ENCODE data around the gene CKS1B.

Gene CKS1B

DNA sequence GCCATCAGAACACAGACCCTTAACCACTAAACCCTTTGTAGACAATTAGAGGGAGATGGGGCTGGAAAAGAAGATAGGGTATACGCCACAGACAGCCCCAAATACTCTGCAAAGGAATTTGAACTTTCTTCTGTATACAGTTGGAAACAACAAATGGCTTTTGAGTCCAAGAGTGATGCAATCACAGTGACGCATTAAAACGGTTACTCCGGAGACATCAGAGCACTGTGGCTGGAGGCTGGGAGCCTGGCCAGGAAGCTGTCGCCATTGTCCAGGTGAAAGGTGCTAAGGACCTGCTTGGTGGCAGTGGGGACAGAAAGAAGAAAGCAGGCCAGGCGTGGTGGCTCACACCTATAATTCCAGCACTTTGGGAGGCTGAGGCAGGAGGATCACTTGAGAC lies 12.8 kb downstream of the CKS1B start:
- Histone ChIP-seq H3K27ac (ENCODE audit: low read length) (no peak overlapping the region), H3K9ac (ENCODE audit: low read length) (no peak overlapping the region), H3K27me3 (replicated peaks; ENCODE audit: insufficient read depth, low read length) (no peaks in the 10 kb centered on the region), H3K9me2 (replicated peaks; ENCODE audit: insufficient read depth, low read length) (no peaks in the 10 kb centered on the region), H3F3A (ENCODE audit: insufficient read depth, low read length) (peaks cover 27% of the 10 kb centered on the region), H3K4me2 (ENCODE audit: low read depth, low read length) (no peak overlapping the region), H3K79me2 (ENCODE audit: low read length) (peaks cover 75% of the 10 kb centered on the region), H4K20me1 (ENCODE audit: insufficient read depth, low read length) (no peaks in the 10 kb centered on the region), H3K9me3 (replicated peaks; ENCODE audit: insufficient read depth, low read length) (no peaks in the 10 kb centered on the region), H2AFZ (ENCODE audit: low read length) (no peak overlapping the region), H3K4me1 (ENCODE audit: low read length) (peaks cover 4% of the 10 kb centered on the region; the same call in 1 of the 2 replicates), H3K36me3 (replicated peaks; ENCODE audit: insufficient read depth, low read length) (peaks cover 16% of the 10 kb centered on the region), H3K4me3 (ENCODE audit: low read length) (no peak overlapping the region)
- DNase-seq: no peak
- no peak for TF ChIP-seq EZH2 (optimal IDR thresholded peaks at IDR 0.05; ENCODE audit: low read depth, low read length)
- no peak for TF ChIP-seq EZH2phosphoT487 (IDR thresholded peaks at IDR 0.05; ENCODE audit: low read length)
- TF ChIP-seq, protein P1, sequence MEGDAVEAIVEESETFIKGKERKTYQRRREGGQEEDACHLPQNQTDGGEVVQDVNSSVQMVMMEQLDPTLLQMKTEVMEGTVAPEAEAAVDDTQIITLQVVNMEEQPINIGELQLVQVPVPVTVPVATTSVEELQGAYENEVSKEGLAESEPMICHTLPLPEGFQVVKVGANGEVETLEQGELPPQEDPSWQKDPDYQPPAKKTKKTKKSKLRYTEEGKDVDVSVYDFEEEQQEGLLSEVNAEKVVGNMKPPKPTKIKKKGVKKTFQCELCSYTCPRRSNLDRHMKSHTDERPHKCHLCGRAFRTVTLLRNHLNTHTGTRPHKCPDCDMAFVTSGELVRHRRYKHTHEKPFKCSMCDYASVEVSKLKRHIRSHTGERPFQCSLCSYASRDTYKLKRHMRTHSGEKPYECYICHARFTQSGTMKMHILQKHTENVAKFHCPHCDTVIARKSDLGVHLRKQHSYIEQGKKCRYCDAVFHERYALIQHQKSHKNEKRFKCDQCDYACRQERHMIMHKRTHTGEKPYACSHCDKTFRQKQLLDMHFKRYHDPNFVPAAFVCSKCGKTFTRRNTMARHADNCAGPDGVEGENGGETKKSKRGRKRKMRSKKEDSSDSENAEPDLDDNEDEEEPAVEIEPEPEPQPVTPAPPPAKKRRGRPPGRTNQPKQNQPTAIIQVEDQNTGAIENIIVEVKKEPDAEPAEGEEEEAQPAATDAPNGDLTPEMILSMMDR (IDR thresholded peaks at IDR 0.05; ENCODE audit: low read length): no peak

DNA sequence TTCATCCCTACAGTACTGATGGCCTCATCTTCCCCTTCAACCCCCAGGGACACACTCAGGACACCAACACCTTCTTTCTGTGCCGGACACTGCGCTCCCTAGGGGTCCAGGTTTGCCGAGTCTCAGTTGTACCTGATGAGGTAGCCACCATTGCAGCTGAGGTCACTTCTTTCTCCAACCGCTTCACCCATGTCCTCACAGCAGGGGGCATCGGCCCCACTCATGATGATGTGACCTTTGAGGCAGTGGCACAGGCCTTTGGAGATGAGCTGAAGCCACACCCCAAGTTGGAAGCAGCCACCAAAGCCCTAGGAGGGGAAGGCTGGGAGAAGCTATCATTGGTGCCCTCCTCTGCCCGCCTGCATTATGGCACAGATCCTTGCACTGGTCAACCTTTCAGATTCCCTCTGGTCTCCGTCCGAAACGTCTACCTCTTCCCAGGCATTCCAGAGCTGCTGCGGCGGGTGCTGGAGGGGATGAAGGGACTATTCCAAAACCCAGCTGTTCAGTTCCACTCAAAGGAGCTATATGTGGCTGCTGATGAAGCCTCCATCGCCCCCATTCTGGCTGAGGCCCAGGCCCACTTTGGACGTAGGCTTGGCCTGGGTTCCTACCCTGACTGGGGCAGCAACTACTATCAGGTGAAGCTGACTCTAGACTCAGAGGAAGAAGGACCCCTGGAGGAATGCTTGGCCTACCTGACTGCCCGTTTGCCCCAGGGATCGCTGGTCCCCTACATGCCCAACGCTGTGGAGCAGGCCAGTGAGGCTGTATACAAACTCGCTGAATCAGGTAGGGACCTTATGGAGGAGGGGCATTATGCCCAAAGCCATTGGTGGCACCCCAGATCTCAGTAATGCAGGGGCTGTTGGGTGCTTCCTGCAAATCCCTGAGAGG lies 13.8 kb downstream of the CKS1B start:
- no peak overlapping the region for H3K4me3 ChIP-seq (ENCODE audit: low read length)
- no peak overlapping the region for H3K4me2 ChIP-seq (ENCODE audit: low read depth, low read length)
- H3K79me2 ChIP-seq (ENCODE audit: low read length): peaks cover 69% of the 10 kb centered on the region
- TF ChIP-seq EZH2phosphoT487 (IDR thresholded peaks at IDR 0.05; ENCODE audit: low read length): no peak
- TF ChIP-seq, protein P1 (IDR thresholded peaks at IDR 0.05; ENCODE audit: low read length): peak; percentile 30
- H3F3A ChIP-seq (ENCODE audit: insufficient read depth, low read length): peaks cover 24% of the 10 kb centered on the region
- no peaks in the 10 kb centered on the region for H3K9me2 ChIP-seq (replicated peaks; ENCODE audit: insufficient read depth, low read length)
- H3K4me1 ChIP-seq (ENCODE audit: low read length): no peaks in the 10 kb centered on the region
- no peaks in the 10 kb centered on the region for H3K27me3 ChIP-seq (replicated peaks; ENCODE audit: insufficient read depth, low read length)
- no peak overlapping the region for H2AFZ ChIP-seq (ENCODE audit: low read length)
- DNase-seq: peak; percentile 15
- no peaks in the 10 kb centered on the region for H3K9me3 ChIP-seq (replicated peaks; ENCODE audit: insufficient read depth, low read length)
- H4K20me1 ChIP-seq (ENCODE audit: insufficient read depth, low read length): no peaks in the 10 kb centered on the region
- no peak overlapping the region for H3K9ac ChIP-seq (ENCODE audit: low read length)
- H3K36me3 ChIP-seq (replicated peaks; ENCODE audit: insufficient read depth, low read length): peaks cover 16% of the 10 kb centered on the region
- no peak overlapping the region for H3K27ac ChIP-seq (ENCODE audit: low read length)

DNA sequence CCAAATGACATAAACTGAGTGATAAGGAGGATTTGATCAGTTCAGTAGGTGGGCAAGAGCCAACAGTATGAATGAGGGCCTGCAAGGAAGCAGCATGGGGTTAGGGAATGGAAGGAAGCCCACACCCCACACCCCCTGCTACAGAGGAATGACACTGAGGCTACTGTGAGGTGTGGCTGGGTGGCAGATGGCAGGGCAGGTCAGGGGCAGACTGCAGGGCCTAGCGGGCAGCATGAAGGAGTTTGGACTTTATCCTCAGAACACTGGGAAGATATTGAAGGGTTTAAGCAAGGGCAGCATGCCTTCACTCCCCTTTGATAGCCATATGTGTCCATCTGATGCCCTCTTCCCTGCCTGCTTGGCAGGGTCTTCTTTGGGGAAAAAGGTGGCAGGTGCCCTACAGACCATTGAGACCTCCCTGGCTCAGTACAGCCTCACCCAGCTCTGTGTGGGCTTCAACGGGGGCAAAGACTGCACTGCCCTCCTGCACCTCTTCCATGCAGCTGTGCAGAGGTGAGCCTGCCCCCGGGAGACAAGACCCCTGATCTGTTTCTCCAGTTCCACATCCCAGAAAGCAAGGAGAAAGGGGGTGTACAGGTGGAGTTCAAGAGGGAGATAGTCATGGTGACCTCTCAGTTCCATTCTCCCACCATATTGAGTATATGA lies 14.8 kb downstream of the CKS1B start:
- no peaks in the 10 kb centered on the region for H3K9me3 ChIP-seq (replicated peaks; ENCODE audit: insufficient read depth, low read length)
- TF ChIP-seq EZH2phosphoT487 (IDR thresholded peaks at IDR 0.05; ENCODE audit: low read length) (no peak), EZH2 (optimal IDR thresholded peaks at IDR 0.05; ENCODE audit: low read depth, low read length) (no peak)
- TF ChIP-seq, protein P1 (IDR thresholded peaks at IDR 0.05; ENCODE audit: low read length): no peak

More for the DNA sequence above, 14.8 kb downstream of the CKS1B start:
- Histone ChIP-seq H3K27ac (ENCODE audit: low read length) (no peak overlapping the region), H3K9me2 (replicated peaks; ENCODE audit: insufficient read depth, low read length) (no peaks in the 10 kb centered on the region), H3K4me2 (ENCODE audit: low read depth, low read length) (no peak overlapping the region), H3K4me1 (ENCODE audit: low read length) (peaks cover 4% of the 10 kb centered on the region; the same call in 1 of the 2 replicates), H2AFZ (ENCODE audit: low read length) (no peak overlapping the region), H3K36me3 (replicated peaks; ENCODE audit: insufficient read depth, low read length) (peaks cover 16% of the 10 kb centered on the region), H3K79me2 (ENCODE audit: low read length) (peaks cover 59% of the 10 kb centered on the region), H3K9ac (ENCODE audit: low read length) (no peak overlapping the region), H3K27me3 (replicated peaks; ENCODE audit: insufficient read depth, low read length) (no peaks in the 10 kb centered on the region), H3K4me3 (ENCODE audit: low read length) (no peak overlapping the region), H4K20me1 (ENCODE audit: insufficient read depth, low read length) (no peaks in the 10 kb centered on the region), H3F3A (ENCODE audit: insufficient read depth, low read length) (peaks cover 25% of the 10 kb centered on the region)
- DNase-seq: no peak
